H1 (cell line): ENCODE data around the gene AMOT. TPM values are rescaled to one million over a fixed set of nuclear protein-coding genes. Genes with fewer than 3 reads are reported as not detected.

ENCODE experiments used
- CTCF ChIA-PET: fragments of 300-600 bp; sonication (Branson Sonifier 250); formaldehyde crosslinking; loops from one replicate; lab custom pipeline; 2021; ENCODE audit not compliant: partially characterized antibody; lab: Charles Lee
- POLR2A ChIA-PET: fragments of 300-600 bp; sonication (Branson Sonifier 250); formaldehyde crosslinking; loops from one replicate; lab custom pipeline; 2021; ENCODE audit warnings: inconsistent platforms; ENCODE audit not compliant: partially characterized antibody; lab: Charles Lee
- DNase-seq, 2 experiments: peaks; one replicate each; pipeline versions ENCODE4 v3.0.0 to v3.0.0-alpha.2; 2010 to 2022; ENCODE audit warnings: low spot score in 2 of 2, low read depth in 1 of 2, mixed read lengths in 1 of 2
- FAIRE-seq: peaks from 2 replicates; lab custom pipeline; 2011; peaks lifted over from hg19 to GRCh38; lab: Jason Lieb, UNC
- H2AFZ ChIP-seq: 2 replicates; pipeline ENCODE4 v1.8.1; 2012; ENCODE audit warnings: low read length, inconsistent platforms
- H2AK5ac ChIP-seq: 2 replicates; pipeline ENCODE4 v1.6.1; 2013; ENCODE audit warnings: low read depth, low read length
- H2BK120ac ChIP-seq: replicated peaks from 2 replicates; pipeline ENCODE3; 2013; ENCODE audit warnings: low read depth, low read length, inconsistent platforms
- H2BK12ac ChIP-seq: 2 replicates; pipeline ENCODE4 v1.6.1; 2013; ENCODE audit warnings: low read depth, low read length
- H2BK15ac ChIP-seq: 2 replicates; pipeline ENCODE4 v1.6.1; 2013; ENCODE audit warnings: low read length
- H2BK20ac ChIP-seq: 2 replicates; pipeline ENCODE4 v1.6.1; 2013; ENCODE audit warnings: low read length
- H2BK5ac ChIP-seq: 2 replicates; pipeline ENCODE4 v1.6.1; 2013; ENCODE audit warnings: low read depth, low read length
- H3K14ac ChIP-seq: 2 replicates; pipeline ENCODE4 v1.6.1; 2013; ENCODE audit warnings: inconsistent platforms; ENCODE audit not compliant: insufficient read length
- H3K18ac ChIP-seq: 2 replicates; pipeline ENCODE4 v1.6.1; 2013; ENCODE audit warnings: low read length; ENCODE audit errors: extremely low read depth
- H3K23ac ChIP-seq: 2 replicates; pipeline ENCODE4 v1.6.1; 2013; ENCODE audit warnings: inconsistent platforms; ENCODE audit not compliant: insufficient read length
- H3K23me2 ChIP-seq: 2 replicates; pipeline ENCODE4 v1.6.1; 2013; ENCODE audit warnings: low read depth, low read length
- H3K27ac ChIP-seq: 2 replicates; pipeline ENCODE4 v1.6.1; 2011; ENCODE audit warnings: low read depth, low read length, inconsistent platforms
- H3K27me3 ChIP-seq, 4 experiments: replicated peaks in 1 of 4; 1 replicate in 1 of 4; 2 replicates in 3 of 4; pipeline versions ENCODE4 v1.6.1 to v1.8.1; 2011 to 2013; ENCODE audit warnings: low read length in 3 of 4, mild to moderate bottlenecking in 3 of 4, inconsistent platforms in 2 of 4, mixed read lengths in 2 of 4, moderate library complexity in 1 of 4; ENCODE audit not compliant: control insufficient read depth in 3 of 4, insufficient read depth in 3 of 4; ENCODE audit errors: extremely low read depth in 1 of 4
- H3K36me3 ChIP-seq, 4 experiments: 2 replicates each; pipeline versions ENCODE4 v1.6.1 to v1.8.1; 2011 to 2013; ENCODE audit warnings: mild to moderate bottlenecking in 4 of 4, low read length in 3 of 4, moderate library complexity in 2 of 4, control low read depth in 1 of 4, inconsistent platforms in 1 of 4; ENCODE audit not compliant: insufficient read depth in 4 of 4, control insufficient read depth in 2 of 4
- H3K4ac ChIP-seq: replicated peaks from 2 replicates; pipeline ENCODE3; 2013; ENCODE audit warnings: low read length, low read depth, mixed read lengths, inconsistent platforms; ENCODE audit not compliant: insufficient read length
- H3K4me1 ChIP-seq, 4 experiments: replicated peaks in 1 of 4; 1 replicate in 1 of 4; 2 replicates in 3 of 4; pipeline versions ENCODE4 v1.6.1 to v1.8.1; 2011 to 2013; ENCODE audit warnings: low read length in 3 of 4, inconsistent platforms in 2 of 4, mixed read lengths in 1 of 4; ENCODE audit not compliant: insufficient read depth in 4 of 4, control insufficient read depth in 3 of 4
- H3K4me2 ChIP-seq, 2 experiments: 2 replicates each; pipeline versions ENCODE4 v1.6.1 to v1.8.1; 2011 to 2013; ENCODE audit warnings: low read depth in 2 of 2, low read length in 2 of 2, control low read depth in 1 of 2, inconsistent platforms in 1 of 2, mild to moderate bottlenecking in 1 of 2; ENCODE audit not compliant: insufficient read depth in 1 of 2
- H3K4me3 ChIP-seq, 4 experiments: fragments of 200-600, 300-600 bp in 1 of 4; sonication (generic), shearing (Covaris generic), sonication (Bioruptor Twin) in 1 of 4; 2 replicates each; pipeline versions ENCODE4 v1.5.1 to v1.8.1; 2011 to 2016; ENCODE audit warnings: low read length in 4 of 4, low read depth in 3 of 4, control low read depth in 2 of 4, inconsistent platforms in 2 of 4, mild to moderate bottlenecking in 2 of 4, mixed read lengths in 1 of 4, moderate library complexity in 1 of 4; ENCODE audit not compliant: insufficient read depth in 2 of 4; ENCODE audit errors: extremely low read depth in 1 of 4
- H3K56ac ChIP-seq: replicated peaks from 2 replicates; pipeline ENCODE3; 2013; ENCODE audit warnings: low read depth, mild to moderate bottlenecking, mixed read lengths, low read length, inconsistent platforms; ENCODE audit not compliant: insufficient read length
- H3K79me1 ChIP-seq: 2 replicates; pipeline ENCODE4 v1.6.1; 2013; ENCODE audit warnings: low read depth, low read length, control low read depth
- H3K79me2 ChIP-seq, 2 experiments: 2 replicates each; pipeline versions ENCODE4 v1.6.1 to v1.8.1; 2012 to 2013; ENCODE audit warnings: low read length in 2 of 2, mild to moderate bottlenecking in 2 of 2, inconsistent platforms in 1 of 2; ENCODE audit not compliant: insufficient read depth in 2 of 2, control insufficient read depth in 1 of 2
- H3K9ac ChIP-seq, 4 experiments: replicated peaks in 1 of 4; 1 replicate in 1 of 4; 2 replicates in 3 of 4; pipeline versions ENCODE4 v1.6.1 to v1.8.1; 2011 to 2013; ENCODE audit warnings: low read depth in 3 of 4, low read length in 3 of 4, control low read depth in 2 of 4, mild to moderate bottlenecking in 2 of 4, moderate library complexity in 2 of 4, inconsistent platforms in 1 of 4; ENCODE audit errors: extremely low read depth in 1 of 4
- H3K9me3 ChIP-seq, 2 experiments: 2 replicates each; pipeline versions ENCODE4 v1.6.1 to v1.8.1; 2012 to 2013; ENCODE audit warnings: mild to moderate bottlenecking in 2 of 2, moderate library complexity in 2 of 2, control low read depth in 1 of 2, inconsistent platforms in 1 of 2, low read depth in 1 of 2, low read length in 1 of 2, mixed read lengths in 1 of 2; ENCODE audit not compliant: insufficient read depth in 2 of 2
- H4K20me1 ChIP-seq, 2 experiments: replicated peaks in 1 of 2; 2 replicates each; pipeline versions ENCODE3 to v1.8.1; 2011 to 2013; ENCODE audit warnings: inconsistent platforms in 2 of 2, low read length in 2 of 2, mild to moderate bottlenecking in 1 of 2; ENCODE audit not compliant: insufficient read depth in 2 of 2, control insufficient read depth in 1 of 2
- H4K5ac ChIP-seq: 2 replicates; pipeline ENCODE4 v1.6.1; 2013; ENCODE audit warnings: low read length, low read depth, mixed read lengths, inconsistent platforms; ENCODE audit not compliant: insufficient read length
- H4K8ac ChIP-seq: 2 replicates; pipeline ENCODE4 v1.8.0; 2013; ENCODE audit warnings: mild to moderate bottlenecking, moderate library complexity, low read length, inconsistent platforms; ENCODE audit not compliant: insufficient read depth; ENCODE audit errors: extremely low read depth
- H4K91ac ChIP-seq: replicated peaks from 2 replicates; pipeline ENCODE3; 2013; ENCODE audit warnings: low read length, mixed read lengths, inconsistent platforms; ENCODE audit not compliant: insufficient read length
- CEBPB ChIP-seq: IDR thresholded peaks from 2 replicates; pipeline ENCODE4 v1.6.1; 2012; ENCODE audit warnings: low read depth, low read length
- CREB1 ChIP-seq: IDR thresholded peaks from 2 replicates; pipeline ENCODE4 v1.6.1; 2012; ENCODE audit warnings: inconsistent platforms
- EZH2 ChIP-seq: fragments of 200-600 bp; sonication (generic); IDR thresholded peaks from 2 replicates; pipeline ENCODE4 v1.7.1; 2012; ENCODE audit warnings: low read depth, mild to moderate bottlenecking, moderate library complexity, low read length, inconsistent platforms; ENCODE audit not compliant: severe bottlenecking
- JUN ChIP-seq: IDR thresholded peaks from 2 replicates; pipeline ENCODE4 v1.6.1; 2011; ENCODE audit warnings: low read depth, mild to moderate bottlenecking, improper control_type of control experiment, low read length
- NRF1 ChIP-seq: IDR thresholded peaks from 2 replicates; pipeline ENCODE4 v1.6.1; 2011; ENCODE audit warnings: mild to moderate bottlenecking, low read depth, low read length, improper control_type of control experiment
- POLR2A ChIP-seq, 2 experiments: IDR thresholded peaks; 1 replicate in 1 of 2; 2 replicates in 1 of 2; pipeline ENCODE4 v1.6.1; 2011; ENCODE audit warnings: low read depth in 2 of 2, low read length in 2 of 2, mild to moderate bottlenecking in 2 of 2; ENCODE audit errors: control extremely low read depth in 1 of 2
- RAD21 ChIP-seq, 2 experiments: IDR thresholded peaks in 1 of 2; conservative IDR thresholded peaks in 1 of 2; 2 replicates each; pipeline ENCODE4 v1.6.1; 2011; ENCODE audit warnings: low read depth in 2 of 2, low read length in 2 of 2, improper control_type of control experiment in 1 of 2, inconsistent platforms in 1 of 2, mild to moderate bottlenecking in 1 of 2, moderate library complexity in 1 of 2
- SIX5 ChIP-seq: IDR thresholded peaks from 2 replicates; pipeline ENCODE4 v1.6.1; 2011; ENCODE audit warnings: mild to moderate bottlenecking, low read depth, low read length
- SP4 ChIP-seq: IDR thresholded peaks from 2 replicates; pipeline ENCODE4 v1.6.1; 2012; ENCODE audit warnings: low read length, inconsistent platforms
- TAF1 ChIP-seq: IDR thresholded peaks from 2 replicates; pipeline ENCODE4 v1.6.1; 2011; ENCODE audit warnings: mild to moderate bottlenecking, low read depth, low read length
- TBP ChIP-seq: IDR thresholded peaks from 2 replicates; pipeline ENCODE4 v1.6.1; 2011; ENCODE audit warnings: low read depth, low read length, improper control_type of control experiment
- TEAD4 ChIP-seq: IDR thresholded peaks from 2 replicates; pipeline ENCODE4 v1.6.1; 2012; ENCODE audit warnings: low read depth, low read length, inconsistent platforms, mixed read lengths
- ZNF274 ChIP-seq: IDR thresholded peaks from 2 replicates; pipeline ENCODE4 v1.7.0; 2012; ENCODE audit warnings: low read length, borderline replicate concordance; ENCODE audit errors: extremely low read depth
- WGBS, 2 experiments: shearing (Covaris generic) in 1 of 2; methylation state at CpG; one replicate each; pipeline versions ENCODE4 v1.1.6 to v1.1.7; 2013 to 2015; ENCODE audit warnings: low lambda C conversion rate in 2 of 2, mixed read lengths in 2 of 2, inconsistent platforms in 1 of 2, low coverage in 1 of 2, missing lambda C conversion rate in 1 of 2; ENCODE audit not compliant: insufficient replicate concordance in 2 of 2, insufficient coverage in 1 of 2, insufficient read length in 1 of 2; ENCODE audit errors: extremely low coverage in 1 of 2, missing lambda C conversion rate in 1 of 2; 5-methylcytosine and 5-hydroxymethylcytosine counted together
- polyA plus RNA-seq, 7 experiments: library from polyadenylated mRNA; depleted of rRNA in 3 of 7; stranded (reverse) in 5 of 7; unstranded in 2 of 7; fragments of >200 nt in 5 of 7; fragments of 200-250 nt in 2 of 7; gene quantifications; 1 replicate in 5 of 7; 2 replicates in 1 of 7; 4 replicates in 1 of 7; pipeline versions ENCODE4 v1.2.1 to v1.2.3, GENCODE V29; 2011 to 2013; ENCODE audit warnings: missing spikeins in 2 of 7, mixed read lengths in 2 of 7
- total RNA-seq: library from RNA; stranded (reverse); fragmentation: NEBNext Ultra II Directional; extraction: Animal tissue kit (Norgen Biotek cat#: 25700); gene quantifications from 2 replicates; pipeline ENCODE4 v1.2.1, GENCODE V29; 2021

AMOT gene
- total and polyA plus RNA-seq, 2 of the 8 experiments (the other 6 are each of a cell fraction or from before 2014, with no cell fraction given): 2.3 to 7.1 TPM

- Histone ChIP-seq H3K4me2 (no peak overlapping the region), H3K14ac (no peak overlapping the region), H3K23ac (no peak overlapping the region), H3K27ac (no peak overlapping the region), H3K79me1 (no peaks in the 10 kb centered on the region), H2BK12ac (no peak overlapping the region), H4K5ac (no peak overlapping the region), H3K18ac (no peak overlapping the region), H2BK5ac (no peak overlapping the region), H3K4me3 (no peak overlapping the region), H3K36me3 (no peaks in the 10 kb centered on the region), H3K9me3 (no peaks in the 10 kb centered on the region), H3K23me2 (no peaks in the 10 kb centered on the region), H2BK15ac (no peak overlapping the region), H2AK5ac (no peak overlapping the region), H2BK120ac (no peak overlapping the region), H3K56ac (no peak overlapping the region), H2BK20ac (no peak overlapping the region), H4K8ac (no peak overlapping the region), H4K20me1 (no peaks in the 10 kb centered on the region), H4K91ac (no peak overlapping the region), H3K4ac (no peak overlapping the region), H3K9ac (no peak overlapping the region), H3K79me2 (no peaks in the 10 kb centered on the region), H3K27me3 (peaks cover 5 to 19% (median 15%) of the 10 kb centered on the region in 4 experiments), H2AFZ (no peak overlapping the region), H3K4me1 (peaks cover 0 to 3% (median 2%) of the 10 kb centered on the region in 4 experiments; a peak in 5 of 7 replicates)
- FAIRE-seq (no peak), DNase-seq (no peak)
- WGBS, 2 experiments: 100% methylated on average over 1 of the region's 1 CpG; no CpG with 5 or more reads in 1 of the 2 experiments
- TF ChIP-seq NRF1: no peak
- TF ChIP-seq TEAD4: no peak
- no peak for TF ChIP-seq POLR2A (IDR thresholded peaks at IDR 0.05; ENCODE audit: control extremely low read depth in 1 of 2, low read depth in 2 of 2, low read length in 2 of 2)
- no peak for TF ChIP-seq CEBPB
- no peak for TF ChIP-seq TAF1
- TF ChIP-seq ZNF274: no peak
- TF ChIP-seq SP4: no peak
- TF ChIP-seq RAD21 (IDR thresholded peaks at IDR 0.05 in 1 of 2, conservative IDR thresholded peaks at IDR 0.05 in 1 of 2; ENCODE audit: low read depth in 2 of 2, low read length in 2 of 2): no peak
- TF ChIP-seq EZH2: no peak
- TF ChIP-seq TBP: no peak
- TF ChIP-seq JUN: no peak
- no peak for TF ChIP-seq CREB1
- TF ChIP-seq SIX5: no peak
- POLR2A ChIA-PET: no interaction called here
- CTCF ChIA-PET: interaction anchor here (1.0 to 1.1 kb wide), 2 partner anchors 11 to 12 kb away, joined by 3 to 4 read pairs; no protein-coding TSS in a partner anchor
Measured at GRCh38 chrX:112835019-112835418, 5.6 kb downstream of the AMOT start.
